IMR-90 (cell line): ENCODE data around the gene VSIR. TPM values are rescaled to one million over a fixed set of nuclear protein-coding genes. Genes with fewer than 3 reads are reported as not detected.

ENCODE experiments used
- ATAC-seq: fragments of 200-7000 bp; cut with Tn5 transposase; 2 replicates; pipeline ENCODE4 v1.9.1; 2020; ENCODE audit warnings: low read depth, mild to moderate bottlenecking, moderate library complexity
- BruUV-seq: library from RNA; stranded (reverse); fragments of 400-500 nt; replicated peaks from 2 replicates; lab custom pipeline; 2021; lab: Mats Ljungman, UMichigan
- CTCF ChIA-PET: fragments of 300-600 bp; formaldehyde crosslinking; extraction: SDS; loops from one replicate; lab custom pipeline; 2021; ENCODE audit warnings: antibody characterized with exemption; lab: Yijun Ruan, JAX
- POLR2A ChIA-PET: fragments of 300-600 bp; sonication (Branson Sonifier 250); formaldehyde crosslinking; loops from one replicate; lab custom pipeline; 2022; ENCODE audit warnings: antibody characterized with exemption; ENCODE audit not compliant: unreplicated experiment; lab: Charles Lee
- DNase-seq: peaks from one replicate; pipeline ENCODE4 v3.0.0; 2013
- H2AFZ ChIP-seq: replicated peaks from 2 replicates; pipeline ENCODE3; 2013; ENCODE audit warnings: low read length, mild to moderate bottlenecking; ENCODE audit not compliant: poor library complexity
- H2AK5ac ChIP-seq: 2 replicates; pipeline ENCODE4 v1.6.1; 2013; ENCODE audit warnings: low read depth, low read length, inconsistent platforms
- H2AK9ac ChIP-seq: replicated peaks from 2 replicates; pipeline ENCODE3; 2013; ENCODE audit warnings: mild to moderate bottlenecking, low read depth, low read length, moderate library complexity; ENCODE audit not compliant: poor library complexity
- H2BK120ac ChIP-seq: 2 replicates; pipeline ENCODE4 v1.6.1; 2013; ENCODE audit warnings: low read depth, low read length, inconsistent platforms
- H2BK15ac ChIP-seq: 3 replicates; pipeline ENCODE4 v1.6.1; 2013; ENCODE audit warnings: low read depth, low read length, inconsistent platforms
- H2BK20ac ChIP-seq: 2 replicates; pipeline ENCODE4 v1.6.1; 2013; ENCODE audit warnings: low read depth, mild to moderate bottlenecking, inconsistent platforms, low read length, moderate library complexity
- H2BK5ac ChIP-seq: 2 replicates; pipeline ENCODE4 v1.6.1; 2013; ENCODE audit warnings: mild to moderate bottlenecking, low read depth, low read length, inconsistent platforms; ENCODE audit not compliant: poor library complexity, severe bottlenecking
- H3K14ac ChIP-seq: replicated peaks from 2 replicates; pipeline ENCODE4 v1.6.1; 2013; ENCODE audit warnings: low read depth, low read length, inconsistent platforms
- H3K18ac ChIP-seq: 2 replicates; pipeline ENCODE4 v1.6.1; 2013; ENCODE audit warnings: low read depth, low read length, control low read depth
- H3K23ac ChIP-seq: 2 replicates; pipeline ENCODE4 v1.6.1; 2013; ENCODE audit warnings: low read depth, low read length, inconsistent platforms
- H3K27ac ChIP-seq: 2 replicates; pipeline ENCODE4 v1.5.1; 2013; ENCODE audit warnings: mild to moderate bottlenecking, control low read depth, low read length; ENCODE audit not compliant: insufficient read depth
- H3K27me3 ChIP-seq: 2 replicates; pipeline ENCODE4 v1.6.1; 2013; ENCODE audit warnings: low read length; ENCODE audit not compliant: control insufficient read depth, insufficient read depth
- H3K36me3 ChIP-seq: 2 replicates; pipeline ENCODE4 v1.6.1; 2013; ENCODE audit warnings: low read length, mixed read lengths; ENCODE audit not compliant: control insufficient read depth, insufficient read depth
- H3K4ac ChIP-seq: 2 replicates; pipeline ENCODE4 v1.6.1; 2013; ENCODE audit warnings: low read depth, low read length, inconsistent platforms
- H3K4me1 ChIP-seq: 2 replicates; pipeline ENCODE4 v1.6.1; 2013; ENCODE audit warnings: low read length, mixed read lengths; ENCODE audit not compliant: control insufficient read depth, insufficient read depth
- H3K4me2 ChIP-seq: 2 replicates; pipeline ENCODE4 v1.6.1; 2013; ENCODE audit warnings: low read depth, mild to moderate bottlenecking, control low read depth, low read length, moderate library complexity
- H3K4me3 ChIP-seq: 2 replicates; pipeline ENCODE4 v1.5.1; 2013; ENCODE audit warnings: low read depth, mild to moderate bottlenecking, control low read depth, low read length, moderate library complexity; ENCODE audit not compliant: insufficient read depth
- H3K56ac ChIP-seq: 2 replicates; pipeline ENCODE4 v1.6.1; 2013; ENCODE audit warnings: low read length, inconsistent platforms; ENCODE audit not compliant: insufficient read depth; ENCODE audit errors: extremely low read depth
- H3K79me1 ChIP-seq, 2 experiments: 2 replicates each; pipeline ENCODE4 v1.6.1; 2013; ENCODE audit warnings: low read length in 2 of 2, inconsistent platforms in 1 of 2, low read depth in 1 of 2
- H3K9ac ChIP-seq: 2 replicates; pipeline ENCODE4 v1.6.1; 2013; ENCODE audit warnings: low read depth, low read length, control low read depth
- H3K9me1 ChIP-seq: 2 replicates; pipeline ENCODE4 v1.6.1; 2013; ENCODE audit warnings: low read length, inconsistent platforms; ENCODE audit not compliant: insufficient read depth
- H3K9me3 ChIP-seq: 2 replicates; pipeline ENCODE4 v1.6.1; 2013; ENCODE audit warnings: low read length; ENCODE audit not compliant: control insufficient read depth, insufficient read depth
- H4K20me1 ChIP-seq: 2 replicates; pipeline ENCODE4 v1.6.1; 2013; ENCODE audit warnings: low read length, inconsistent platforms; ENCODE audit not compliant: insufficient read depth
- H4K5ac ChIP-seq: 2 replicates; pipeline ENCODE4 v1.6.1; 2013; ENCODE audit warnings: mild to moderate bottlenecking, low read depth, low read length, control low read depth
- H4K8ac ChIP-seq, 2 experiments: 2 replicates each; pipeline ENCODE4 v1.6.1; 2013; ENCODE audit warnings: low read depth in 2 of 2, low read length in 2 of 2, control low read depth in 1 of 2, inconsistent platforms in 1 of 2
- H4K91ac ChIP-seq: 2 replicates; pipeline ENCODE4 v1.6.1; 2013; ENCODE audit warnings: low read depth, low read length, inconsistent platforms; ENCODE audit not compliant: insufficient read depth
- BHLHE40 ChIP-seq: fragments of 150-350 bp; IDR thresholded peaks from 2 replicates; pipeline ENCODE4 v1.6.1; 2016; ENCODE audit warnings: mild to moderate bottlenecking, low read depth, low read length
- CEBPB ChIP-seq: IDR thresholded peaks from 2 replicates; pipeline ENCODE4 v1.6.1; 2012; ENCODE audit warnings: low read depth, low read length, improper control_type of control experiment
- CHD1 ChIP-seq: IDR thresholded peaks from 2 replicates; pipeline ENCODE4 v1.6.1; 2012; ENCODE audit warnings: low read depth, low read length, improper control_type of control experiment
- FOS ChIP-seq: fragments of 150-350 bp; IDR thresholded peaks from 2 replicates; pipeline ENCODE4 v1.6.1; 2016; ENCODE audit warnings: low read depth, low read length
- MAFK ChIP-seq: IDR thresholded peaks from 2 replicates; pipeline ENCODE4 v1.6.1; 2012; ENCODE audit warnings: low read depth, low read length, improper control_type of control experiment
- MAZ ChIP-seq: IDR thresholded peaks from 2 replicates; pipeline ENCODE4 v1.6.1; 2012; ENCODE audit warnings: low read depth, mild to moderate bottlenecking, low read length, improper control_type of control experiment, moderate library complexity, borderline replicate concordance
- MXI1 ChIP-seq: IDR thresholded peaks from 2 replicates; pipeline ENCODE4 v1.6.1; 2012; ENCODE audit warnings: low read depth, mild to moderate bottlenecking, low read length, moderate library complexity, borderline replicate concordance
- NFE2L2 ChIP-seq: fragments of 150-350 bp; IDR thresholded peaks from 2 replicates; pipeline ENCODE4 v1.6.1; 2016; ENCODE audit warnings: low read depth, mild to moderate bottlenecking, low read length
- POLR2A ChIP-seq: IDR thresholded peaks from 2 replicates; pipeline ENCODE4 v1.6.1; 2012; ENCODE audit warnings: mild to moderate bottlenecking, low read depth, low read length
- RAD21 ChIP-seq: IDR thresholded peaks from 2 replicates; pipeline ENCODE4 v1.6.1; 2012; ENCODE audit warnings: low read length, improper control_type of control experiment
- RCOR1 ChIP-seq: IDR thresholded peaks from 2 replicates; pipeline ENCODE4 v1.6.1; 2012; ENCODE audit warnings: mild to moderate bottlenecking, low read length, improper control_type of control experiment; ENCODE audit not compliant: insufficient replicate concordance
- RFX5 ChIP-seq: IDR thresholded peaks from 2 replicates; pipeline ENCODE4 v1.8.0; 2012; ENCODE audit warnings: low read depth, mild to moderate bottlenecking, low read length, moderate library complexity
- SMC3 ChIP-seq: fragments of 150-350 bp; IDR thresholded peaks from 2 replicates; pipeline ENCODE4 v1.6.1; 2016; ENCODE audit warnings: low read depth, mild to moderate bottlenecking, antibody characterized with exemption, low read length, moderate library complexity
- WGBS, 2 experiments: methylation state at CpG; one replicate each; pipeline versions ENCODE4 v1.1.5 to v1.1.7; 2013; ENCODE audit warnings: missing lambda C conversion rate in 2 of 2; ENCODE audit not compliant: insufficient read length in 1 of 2; ENCODE audit errors: extremely low coverage in 2 of 2; 5-methylcytosine and 5-hydroxymethylcytosine counted together
- dilution Hi-C: fragments of 300-500 bp; cut with HindIII; formaldehyde crosslinking; loops from one replicate; pipeline ENCODE4 v1.14.3; 2018; ENCODE audit warnings: low sequenced_read_pairs; ENCODE audit not compliant: unreplicated experiment
- in situ Hi-C: fragments of 300-500 bp; cut with MboI; formaldehyde crosslinking; loops from 3 replicates; pipeline ENCODE4 v1.14.3; 2019; ENCODE audit warnings: low sequenced_read_pairs, inconsistent platforms, mixed read lengths
- intact Hi-C: fragments of 100-400 bp; cut with micrococcal nuclease; formaldehyde crosslinking; loops from 2 replicates; pipeline ENCODE4 v1.10.0; 2022
- polyA plus RNA-seq, 3 experiments: library from polyadenylated mRNA; depleted of rRNA; stranded (reverse); fragments of >200 nt; gene quantifications; 2 replicates each; pipeline ENCODE4 v1.2.3, GENCODE V29; 2012; ENCODE audit warnings: low replicate concordance in 1 of 3
- total RNA-seq: library from RNA; depleted of rRNA; stranded (reverse); fragments of >200 nt; gene quantifications from 2 replicates; pipeline ENCODE4 v1.2.3, GENCODE V29; 2012
- TF ChIP-seq, protein P1 (sequence below): conservative IDR thresholded peaks from 2 replicates; pipeline ENCODE4 v1.5.1; 2012; ENCODE audit warnings: mild to moderate bottlenecking, low read depth, low read length, improper control_type of control experiment
- TF ChIP-seq, protein P2 (sequence below): fragments of 150-350 bp; IDR thresholded peaks from 2 replicates; pipeline ENCODE4 v1.6.1; 2016; ENCODE audit warnings: low read depth, mild to moderate bottlenecking, low read length, moderate library complexity, borderline replicate concordance
- TF ChIP-seq, protein P3 (sequence below): fragments of 150-350 bp; IDR thresholded peaks from 2 replicates; pipeline ENCODE4 v1.6.1; 2017; ENCODE audit warnings: mild to moderate bottlenecking, antibody characterized with exemption, low read length, low read depth

Gene VSIR
- total and polyA plus RNA-seq, 2 of the 4 experiments (the other 2 are of a cell fraction) = 5.0 to 23.8 TPM

DNA sequence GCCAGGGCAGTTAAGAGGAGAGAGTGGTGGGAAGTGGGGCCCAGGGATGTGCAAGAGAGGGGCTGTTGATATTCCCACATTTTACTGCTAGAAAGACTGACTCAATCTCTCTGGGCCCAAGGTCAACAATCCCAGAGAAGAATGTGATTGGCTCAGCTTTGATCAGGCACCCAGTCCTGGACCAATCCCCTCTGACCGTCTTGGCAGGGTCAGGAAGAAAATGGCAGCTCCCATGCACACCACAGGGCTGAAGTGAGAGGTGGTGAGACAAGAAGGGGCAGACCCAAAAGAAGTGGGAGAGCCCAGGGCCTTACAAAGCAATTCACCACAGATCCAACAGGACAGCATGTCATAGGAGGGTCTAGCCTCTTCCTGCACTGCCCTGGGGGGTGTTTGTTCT lies 50.5 kb downstream of the VSIR start:
- Histone ChIP-seq H3K4ac (no peak overlapping the region), H2BK120ac (no peak overlapping the region), H3K36me3 (no peaks in the 10 kb centered on the region), H4K20me1 (no peaks in the 10 kb centered on the region), H4K91ac (no peak overlapping the region), H3K27me3 (peaks cover 13% of the 10 kb centered on the region), H2BK5ac (no peak overlapping the region), H3K4me2 (no peak overlapping the region), H2AK9ac (no peak overlapping the region), H3K56ac (no peak overlapping the region), H3K14ac (no peak overlapping the region), H4K5ac (no peak overlapping the region), H3K27ac (no peak overlapping the region), H3K9me3 (no peaks in the 10 kb centered on the region; the same call in 1 of the 2 replicates), H2AFZ (no peak overlapping the region), H2BK20ac (no peak overlapping the region), H3K9ac (no peak overlapping the region), H2AK5ac (no peak overlapping the region), H3K23ac (no peak overlapping the region), H4K8ac (no peak overlapping the region), H3K4me1 (peaks cover 11% of the 10 kb centered on the region; the same call in 1 of the 2 replicates), H3K4me3 (no peak overlapping the region), H3K9me1 (no peaks in the 10 kb centered on the region), H2BK15ac (no peak overlapping the region), H3K18ac (no peak overlapping the region), H3K79me1 (no peaks in the 10 kb centered on the region)
- no TSS peak for BruUV-seq
- no peak for ATAC-seq
- in situ Hi-C loops = no loop called here
- WGBS, 2 experiments = no CpG with 5 or more reads among the region's 1 CpG
- intact Hi-C loops = no loop called here
- POLR2A ChIA-PET = no interaction called here
- DNase-seq = no peak
- dilution Hi-C loops = no loop called here
- TF ChIP-seq CHD1 = no peak
- TF ChIP-seq POLR2A = no peak
- TF ChIP-seq FOS = no peak
- no peak for TF ChIP-seq NFE2L2
- TF ChIP-seq BHLHE40 = no peak
- TF ChIP-seq RFX5 = no peak
- TF ChIP-seq, protein P1, sequence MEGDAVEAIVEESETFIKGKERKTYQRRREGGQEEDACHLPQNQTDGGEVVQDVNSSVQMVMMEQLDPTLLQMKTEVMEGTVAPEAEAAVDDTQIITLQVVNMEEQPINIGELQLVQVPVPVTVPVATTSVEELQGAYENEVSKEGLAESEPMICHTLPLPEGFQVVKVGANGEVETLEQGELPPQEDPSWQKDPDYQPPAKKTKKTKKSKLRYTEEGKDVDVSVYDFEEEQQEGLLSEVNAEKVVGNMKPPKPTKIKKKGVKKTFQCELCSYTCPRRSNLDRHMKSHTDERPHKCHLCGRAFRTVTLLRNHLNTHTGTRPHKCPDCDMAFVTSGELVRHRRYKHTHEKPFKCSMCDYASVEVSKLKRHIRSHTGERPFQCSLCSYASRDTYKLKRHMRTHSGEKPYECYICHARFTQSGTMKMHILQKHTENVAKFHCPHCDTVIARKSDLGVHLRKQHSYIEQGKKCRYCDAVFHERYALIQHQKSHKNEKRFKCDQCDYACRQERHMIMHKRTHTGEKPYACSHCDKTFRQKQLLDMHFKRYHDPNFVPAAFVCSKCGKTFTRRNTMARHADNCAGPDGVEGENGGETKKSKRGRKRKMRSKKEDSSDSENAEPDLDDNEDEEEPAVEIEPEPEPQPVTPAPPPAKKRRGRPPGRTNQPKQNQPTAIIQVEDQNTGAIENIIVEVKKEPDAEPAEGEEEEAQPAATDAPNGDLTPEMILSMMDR = no peak
- TF ChIP-seq, protein P2, sequence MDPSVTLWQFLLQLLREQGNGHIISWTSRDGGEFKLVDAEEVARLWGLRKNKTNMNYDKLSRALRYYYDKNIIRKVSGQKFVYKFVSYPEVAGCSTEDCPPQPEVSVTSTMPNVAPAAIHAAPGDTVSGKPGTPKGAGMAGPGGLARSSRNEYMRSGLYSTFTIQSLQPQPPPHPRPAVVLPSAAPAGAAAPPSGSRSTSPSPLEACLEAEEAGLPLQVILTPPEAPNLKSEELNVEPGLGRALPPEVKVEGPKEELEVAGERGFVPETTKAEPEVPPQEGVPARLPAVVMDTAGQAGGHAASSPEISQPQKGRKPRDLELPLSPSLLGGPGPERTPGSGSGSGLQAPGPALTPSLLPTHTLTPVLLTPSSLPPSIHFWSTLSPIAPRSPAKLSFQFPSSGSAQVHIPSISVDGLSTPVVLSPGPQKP = no peak
- TF ChIP-seq MAFK = no peak
- no peak for TF ChIP-seq CEBPB
- no peak for TF ChIP-seq RAD21
- TF ChIP-seq MXI1 = no peak
- TF ChIP-seq MAZ = no peak
- TF ChIP-seq, protein P3, sequence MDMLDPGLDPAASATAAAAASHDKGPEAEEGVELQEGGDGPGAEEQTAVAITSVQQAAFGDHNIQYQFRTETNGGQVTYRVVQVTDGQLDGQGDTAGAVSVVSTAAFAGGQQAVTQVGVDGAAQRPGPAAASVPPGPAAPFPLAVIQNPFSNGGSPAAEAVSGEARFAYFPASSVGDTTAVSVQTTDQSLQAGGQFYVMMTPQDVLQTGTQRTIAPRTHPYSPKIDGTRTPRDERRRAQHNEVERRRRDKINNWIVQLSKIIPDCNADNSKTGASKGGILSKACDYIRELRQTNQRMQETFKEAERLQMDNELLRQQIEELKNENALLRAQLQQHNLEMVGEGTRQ = no peak
- no peak for TF ChIP-seq SMC3
- TF ChIP-seq RCOR1 = no peak
- CTCF ChIA-PET = no interaction called here
